BJ (cell line): ENCODE results near the gene PROK1. TPM values are rescaled to one million over a fixed set of nuclear protein-coding genes. Genes with fewer than 3 reads are reported as not detected.

Source experiments
- CTCF ChIA-PET: fragments of 350-600 bp; formaldehyde crosslinking; extraction: SDS; loops from one replicate; lab custom pipeline; 2021; ENCODE audit warnings: antibody characterized with exemption, inconsistent platforms; lab: Yijun Ruan, JAX
- POLR2A ChIA-PET: fragments of 300-600 bp; sonication (Branson Sonifier 250); formaldehyde crosslinking; extraction: SDS; loops from one replicate; lab custom pipeline; 2021; ENCODE audit warnings: antibody characterized with exemption; lab: Charles Lee
- DNase-seq: peaks from one replicate; pipeline ENCODE4 v3.0.0-alpha.2; 2011; ENCODE audit warnings: low read depth
- H3K27me3 ChIP-seq: 2 replicates; pipeline ENCODE4 v1.6.0; 2011; ENCODE audit warnings: low read length; ENCODE audit not compliant: control insufficient read depth, insufficient read depth
- H3K36me3 ChIP-seq: 2 replicates; pipeline ENCODE4 v1.5.1; 2011; ENCODE audit warnings: low read length; ENCODE audit not compliant: control insufficient read depth, insufficient read depth
- H3K4me3 ChIP-seq: 2 replicates; pipeline ENCODE4 v1.5.1; 2011; ENCODE audit warnings: low read depth, mild to moderate bottlenecking, control low read depth, low read length
- polyA plus RNA-seq: library from polyadenylated mRNA; depleted of rRNA; stranded (reverse); fragments of >200 nt; gene quantifications from 2 replicates; pipeline ENCODE4 v1.2.3, GENCODE V29; 2011
- TF ChIP-seq, protein P1 (sequence below): IDR thresholded peaks from 2 replicates; pipeline ENCODE4 v1.5.1; 2011; ENCODE audit warnings: low read depth, mild to moderate bottlenecking, control low read depth, inconsistent platforms, low read length, moderate library complexity; ENCODE audit not compliant: insufficient read depth

The PROK1 gene
- polyA plus RNA-seq, 1 experiment, result not detected

DNA sequence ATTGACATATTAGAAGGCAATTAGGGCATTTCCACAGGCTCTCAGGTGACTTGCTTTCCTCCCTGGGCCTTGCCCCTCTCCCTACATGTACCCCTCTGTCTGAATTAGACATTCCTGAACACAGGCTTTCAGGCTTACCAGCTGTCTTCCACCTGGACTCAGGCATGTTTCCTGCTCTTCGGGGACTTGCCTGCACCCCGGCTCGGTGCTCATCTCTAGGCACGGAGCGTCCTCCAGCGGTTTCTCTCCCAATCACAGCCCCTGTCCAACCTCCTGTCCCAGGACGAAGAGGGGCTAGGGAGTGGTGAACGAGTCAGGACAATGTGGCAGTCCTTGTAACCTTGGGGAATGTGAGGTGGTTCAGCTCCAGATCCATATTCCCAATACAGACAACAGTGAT, 4.2 kb downstream of the PROK1 start:
- ChIA-PET POLR2A (no interaction called here), CTCF (interaction anchor here (0.9 to 19.5 kb wide), 13 partner anchors 9 to 249 kb away, joined by 3 to 331 read pairs (median 5); partner anchors contain the start of gene KCNC4)
- DNase-seq, result no peak
- TF ChIP-seq, protein P1, sequence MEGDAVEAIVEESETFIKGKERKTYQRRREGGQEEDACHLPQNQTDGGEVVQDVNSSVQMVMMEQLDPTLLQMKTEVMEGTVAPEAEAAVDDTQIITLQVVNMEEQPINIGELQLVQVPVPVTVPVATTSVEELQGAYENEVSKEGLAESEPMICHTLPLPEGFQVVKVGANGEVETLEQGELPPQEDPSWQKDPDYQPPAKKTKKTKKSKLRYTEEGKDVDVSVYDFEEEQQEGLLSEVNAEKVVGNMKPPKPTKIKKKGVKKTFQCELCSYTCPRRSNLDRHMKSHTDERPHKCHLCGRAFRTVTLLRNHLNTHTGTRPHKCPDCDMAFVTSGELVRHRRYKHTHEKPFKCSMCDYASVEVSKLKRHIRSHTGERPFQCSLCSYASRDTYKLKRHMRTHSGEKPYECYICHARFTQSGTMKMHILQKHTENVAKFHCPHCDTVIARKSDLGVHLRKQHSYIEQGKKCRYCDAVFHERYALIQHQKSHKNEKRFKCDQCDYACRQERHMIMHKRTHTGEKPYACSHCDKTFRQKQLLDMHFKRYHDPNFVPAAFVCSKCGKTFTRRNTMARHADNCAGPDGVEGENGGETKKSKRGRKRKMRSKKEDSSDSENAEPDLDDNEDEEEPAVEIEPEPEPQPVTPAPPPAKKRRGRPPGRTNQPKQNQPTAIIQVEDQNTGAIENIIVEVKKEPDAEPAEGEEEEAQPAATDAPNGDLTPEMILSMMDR, result peak; percentile 17; the same call in 1 of the 2 replicates
- Histone ChIP-seq H3K4me3 (no peak overlapping the region), H3K27me3 (peaks cover 22% of the 10 kb centered on the region), H3K36me3 (no peaks in the 10 kb centered on the region)

DNA sequence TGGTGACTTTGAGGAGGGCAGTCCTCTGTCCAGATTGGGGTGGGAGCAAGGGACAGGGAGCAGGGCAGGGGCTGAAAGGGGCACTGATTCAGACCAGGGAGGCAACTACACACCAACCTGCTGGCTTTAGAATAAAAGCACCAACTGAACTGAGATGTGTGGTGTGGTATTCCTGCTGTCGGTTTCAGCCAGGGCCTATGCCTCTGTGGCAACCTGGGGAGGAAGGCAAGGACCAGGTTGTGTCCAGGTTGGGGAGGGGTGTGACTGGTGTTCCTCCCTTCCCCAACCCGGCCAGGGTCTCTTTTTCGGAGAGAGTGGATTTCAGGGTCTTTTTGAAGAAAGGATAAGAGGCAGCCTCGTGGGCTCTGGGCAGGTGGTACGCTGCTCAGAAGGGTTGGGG, 6.3 kb downstream of the PROK1 start:
- Histone ChIP-seq H3K27me3 (peaks cover 10% of the 10 kb centered on the region), H3K4me3 (no peak overlapping the region), H3K36me3 (no peaks in the 10 kb centered on the region)
- POLR2A ChIA-PET, result no interaction called here
- DNase-seq, result no peak
- TF ChIP-seq, protein P1, result no peak
- CTCF ChIA-PET, result interaction anchor here (0.9 to 19.5 kb wide), 4 partner anchors 22 to 251 kb away, joined by 4 to 331 read pairs (median 126); partner anchors contain the start of gene KCNC4

DNA sequence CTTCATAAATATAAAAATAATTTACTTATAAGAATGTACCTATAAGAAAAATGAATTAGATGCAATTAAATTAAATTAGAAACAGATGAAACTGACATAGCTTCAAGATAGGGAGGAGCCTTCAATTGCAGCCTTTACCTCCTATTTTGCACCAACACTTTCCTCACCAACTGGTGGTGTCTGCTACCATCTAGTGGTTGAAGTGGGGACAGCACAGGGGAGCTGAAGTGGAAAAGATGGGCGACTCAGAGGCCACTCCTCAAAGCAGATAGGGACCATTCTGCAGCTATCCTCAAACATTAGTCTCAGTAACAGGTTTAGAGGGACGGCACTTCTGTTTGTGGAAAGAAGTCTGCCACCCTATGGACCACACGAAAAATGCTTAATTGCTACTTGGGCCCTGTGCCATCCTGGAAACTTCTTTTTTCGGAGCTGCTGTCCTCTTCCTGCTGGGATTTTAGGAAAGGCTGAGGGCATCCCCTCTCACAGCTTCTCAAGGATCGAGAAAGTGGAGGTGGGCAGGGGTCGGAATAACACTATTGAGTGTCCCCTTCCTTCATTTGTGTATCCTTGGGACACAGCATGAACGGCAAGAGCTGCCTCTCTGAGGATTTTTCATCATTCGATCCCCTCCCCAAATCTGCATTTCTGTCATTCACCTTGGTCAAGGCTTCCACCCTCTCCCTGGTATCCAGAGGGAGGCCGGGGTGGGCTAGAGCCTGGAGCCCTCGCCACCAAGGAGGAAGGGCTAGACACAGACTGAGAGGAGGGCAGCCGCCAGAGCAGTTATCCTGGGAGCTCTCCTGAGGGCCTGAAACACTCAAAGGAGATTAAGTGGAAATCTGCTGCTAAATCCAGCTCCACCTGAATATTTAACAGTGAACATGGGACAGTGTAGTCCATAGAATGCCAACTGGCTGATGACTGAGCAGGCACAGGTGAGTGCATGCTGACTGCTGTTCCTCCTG, 9.6 kb downstream of the PROK1 start:
- CTCF ChIA-PET, result interaction anchor here (0.6 to 19.5 kb wide), 45 partner anchors 8 to 475 kb away, joined by 3 to 331 read pairs (median 4); partner anchors contain the start of genes KCNC4, LAMTOR5, PROK1 and RBM15
- no peak overlapping the region for H3K4me3 ChIP-seq
- POLR2A ChIA-PET, result interaction anchor here (0.6 kb wide), 1 partner anchor 60 kb away, joined by 3 read pairs; no protein-coding TSS in a partner anchor
- H3K36me3 ChIP-seq, result no peaks in the 10 kb centered on the region
- DNase-seq, result peak; percentile 23
- TF ChIP-seq, protein P1, result peak; percentile 92
- H3K27me3 ChIP-seq, result no peaks in the 10 kb centered on the region; the same call in 1 of the 2 replicates

DNA sequence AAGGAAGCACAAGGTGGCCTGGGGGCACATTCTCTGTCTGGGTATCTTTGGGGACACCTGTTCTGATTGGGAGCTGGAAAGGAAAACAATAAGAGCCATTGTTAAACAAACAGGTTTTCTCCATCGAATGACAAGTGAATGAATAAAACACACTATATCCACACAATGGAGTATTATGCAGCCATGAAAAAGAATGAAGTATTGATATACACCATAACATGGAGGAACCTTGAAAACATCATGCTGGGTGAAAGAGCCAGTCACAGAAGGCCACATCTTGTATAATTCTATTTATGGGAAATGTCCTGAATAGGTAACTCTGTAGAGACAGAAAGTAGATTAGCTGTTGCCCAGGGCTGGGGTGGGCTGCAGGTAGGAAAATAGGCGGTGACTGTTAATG, 11.1 kb downstream of the PROK1 start:
- CTCF ChIA-PET, result interaction anchor here (1.5 to 19.5 kb wide), 5 partner anchors 26 to 408 kb away, joined by 3 to 331 read pairs (median 148); partner anchors contain the start of genes KCNC4 and LAMTOR5
- no peaks in the 10 kb centered on the region; the same call in 1 of the 2 replicates for H3K27me3 ChIP-seq
- POLR2A ChIA-PET, result no interaction called here
- no peak for DNase-seq
- H3K4me3 ChIP-seq, result no peak overlapping the region
- H3K36me3 ChIP-seq, result no peaks in the 10 kb centered on the region
- TF ChIP-seq, protein P1, result no peak

DNA sequence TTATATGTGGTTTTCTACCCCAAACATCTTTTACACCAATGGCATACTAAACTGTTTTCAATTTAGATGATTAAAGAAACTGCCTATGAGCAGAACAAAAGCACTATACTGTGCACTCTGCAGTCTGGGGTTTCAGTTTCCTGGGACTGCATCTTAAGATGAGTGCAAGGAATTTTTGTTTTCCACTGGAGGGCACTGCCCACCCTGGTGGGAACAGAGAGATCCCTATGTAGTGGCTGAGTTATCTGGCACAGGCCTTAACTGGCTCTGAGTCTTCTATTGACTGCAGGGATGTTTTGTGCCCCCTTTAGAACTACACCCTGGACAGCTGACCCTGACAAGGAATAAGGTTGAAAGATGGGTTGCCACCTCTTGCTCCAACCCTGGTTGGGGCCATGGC, 12.0 kb downstream of the PROK1 start:
- Histone ChIP-seq H3K4me3 (no peak overlapping the region), H3K27me3 (no peaks in the 10 kb centered on the region; the same call in 1 of the 2 replicates), H3K36me3 (no peaks in the 10 kb centered on the region)
- ChIA-PET CTCF (interaction anchor here (1.3 to 19.5 kb wide), 9 partner anchors 8 to 266 kb away, joined by 3 to 331 read pairs (median 13); partner anchors contain the start of genes KCNC4 and LAMTOR5), POLR2A (no interaction called here)
- TF ChIP-seq, protein P1, result peak; percentile 23; the same call in 1 of the 2 replicates
- no peak for DNase-seq
